SK-MEL-5 (cell line): Measurements from ENCODE around the gene TBC1D22B. TPM values are rescaled to one million over a fixed set of nuclear protein-coding genes. Genes with fewer than 3 reads are reported as not detected.

Experiments used
- DNase-seq: peaks from one replicate; pipeline ENCODE4 v3.0.0-alpha.2; 2016; ENCODE audit warnings: low read depth, low spot score
- in situ Hi-C: cut with HindIII; loops from 2 replicates; pipeline ENCODE4 v1.10.0; 2016; ENCODE audit warnings: low sequenced_read_pairs, high pct_unique_total_duplicates, low pct_unique_long_range_greater_than_20kb
- small RNA-seq, 2 experiments: library from RNA; depleted of rRNA; stranded (forward); fragments of <200 nt; gene quantifications; one replicate each; pipeline ENCODE3, GENCODE V24; 2014
- total RNA-seq: library from RNA; depleted of rRNA; stranded (reverse); fragments of >200 nt; shearing (Covaris generic); gene quantifications from 2 replicates; pipeline ENCODE4 v1.2.3, GENCODE V29; 2014; rRNA removed

TBC1D22B gene
- total RNA-seq, 1 experiment from 2014 or later: 6.5 TPM

DNA sequence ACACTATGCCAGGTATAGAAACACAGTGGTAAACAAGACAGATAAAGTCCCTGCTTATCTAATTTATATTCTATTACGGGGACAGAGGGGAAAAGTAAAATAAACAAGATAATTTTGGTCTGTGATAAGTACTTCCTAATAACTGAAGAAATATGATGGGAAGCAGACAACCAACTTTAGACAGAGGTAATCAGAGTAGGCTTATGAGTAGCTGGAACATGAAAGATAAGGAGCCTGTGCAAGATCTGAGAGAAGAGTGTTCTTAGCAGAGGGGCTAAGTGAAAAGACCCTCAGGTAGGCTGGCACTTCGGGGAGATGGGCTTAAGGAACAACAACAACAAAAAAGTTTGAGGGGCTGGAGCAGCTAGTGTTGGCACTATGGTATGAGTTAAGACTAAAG is 100.3 kb downstream of the TBC1D22B start:
- no peak for DNase-seq
- in situ Hi-C loops: no loop called here

DNA sequence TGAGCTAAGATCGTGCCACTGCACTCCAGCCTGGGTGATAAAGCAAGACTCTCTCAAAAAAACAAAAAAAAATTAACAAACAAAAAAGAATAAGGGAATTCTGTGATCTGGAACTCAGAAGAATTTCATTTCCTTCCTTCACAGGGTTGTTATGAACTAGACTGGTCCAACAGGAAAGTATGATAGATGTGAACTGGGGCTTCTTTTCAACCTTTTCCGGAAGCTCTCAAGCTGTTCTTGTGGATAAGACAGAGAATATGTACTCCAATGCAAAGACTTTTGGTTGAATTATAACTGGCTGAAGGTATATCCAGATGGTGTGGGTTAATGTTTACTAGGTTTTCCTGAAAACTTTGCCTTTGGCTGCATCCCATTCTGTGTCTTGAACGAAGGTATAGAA is 101.5 kb downstream of the TBC1D22B start:
- no peak for DNase-seq
- in situ Hi-C loops: no loop called here

DNA sequence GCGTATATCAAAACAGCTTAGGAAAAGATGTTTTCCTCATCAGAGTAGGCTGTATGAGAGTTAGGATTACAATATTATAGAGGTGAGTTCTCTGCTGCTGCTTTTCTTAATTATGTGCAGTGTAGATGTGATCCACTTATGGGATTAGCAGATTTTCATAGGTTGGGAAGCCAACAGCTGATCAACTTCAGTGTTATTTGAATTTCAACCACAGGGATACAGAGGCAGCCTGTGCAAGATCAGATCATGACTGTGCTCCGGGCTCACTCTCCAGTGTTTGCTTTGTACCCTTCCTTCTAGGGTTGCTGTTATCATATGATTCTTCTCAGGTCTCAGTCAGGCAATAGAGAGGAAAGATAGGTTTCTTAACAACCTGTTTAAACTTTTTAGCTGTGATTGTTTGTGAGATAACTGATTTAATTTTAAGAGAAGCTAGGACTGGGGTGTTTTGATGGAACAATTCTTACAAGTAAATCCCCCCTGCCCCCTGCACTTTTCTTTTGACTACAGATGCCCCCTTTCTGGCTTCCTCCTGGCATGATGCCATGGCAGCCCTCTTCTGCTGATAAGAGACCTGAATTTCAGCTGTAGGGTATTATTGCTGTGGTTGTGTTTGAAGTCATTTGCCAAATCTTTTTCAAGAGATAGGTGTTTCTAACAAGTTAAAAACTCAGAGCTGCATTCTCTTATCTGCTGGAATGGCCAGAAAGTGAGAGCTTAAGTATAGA is 104.7 kb downstream of the TBC1D22B start:
- in situ Hi-C loops: no loop called here
- DNase-seq: no peak

DNA sequence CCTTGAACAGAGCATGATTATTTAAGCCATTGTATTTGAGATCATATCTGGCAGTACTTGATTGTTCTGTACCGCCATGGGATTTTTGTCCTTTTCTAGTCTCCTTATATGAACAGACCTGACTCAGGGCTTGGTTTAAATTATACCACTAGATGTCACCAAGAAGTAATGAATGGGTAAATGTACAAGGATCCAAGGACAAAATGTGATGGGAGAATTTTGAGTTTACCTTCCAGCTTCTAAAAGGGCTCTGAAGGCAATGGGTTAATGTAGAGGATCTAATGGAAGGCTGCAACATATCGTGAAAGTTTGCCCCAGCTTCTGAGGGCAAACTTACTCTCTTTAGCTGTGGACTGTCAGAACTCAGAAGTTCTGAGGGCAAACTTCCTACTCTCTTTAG is 108.2 kb downstream of the TBC1D22B start:
- in situ Hi-C loops: no loop called here
- DNase-seq: peak; percentile 41

DNA sequence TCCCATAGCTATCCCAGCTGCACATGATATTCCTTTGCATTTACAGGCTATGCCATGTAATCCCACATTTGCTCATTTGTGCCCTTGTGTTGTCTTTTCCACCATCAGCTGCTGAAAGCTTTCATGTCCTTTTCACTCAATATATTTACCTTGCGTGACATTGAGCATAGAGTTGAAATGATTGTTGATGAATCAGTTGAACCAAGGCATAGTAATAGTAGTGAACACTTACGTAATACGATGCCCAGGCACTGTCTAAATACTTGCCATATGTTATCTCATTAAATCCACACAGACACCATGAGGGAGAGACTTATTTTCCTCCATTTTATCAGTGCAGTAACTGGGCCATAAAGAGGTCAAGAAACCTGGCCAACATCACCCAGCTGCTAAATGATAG is 109.3 kb downstream of the TBC1D22B start:
- in situ Hi-C loops: no loop called here
- DNase-seq: no peak

DNA sequence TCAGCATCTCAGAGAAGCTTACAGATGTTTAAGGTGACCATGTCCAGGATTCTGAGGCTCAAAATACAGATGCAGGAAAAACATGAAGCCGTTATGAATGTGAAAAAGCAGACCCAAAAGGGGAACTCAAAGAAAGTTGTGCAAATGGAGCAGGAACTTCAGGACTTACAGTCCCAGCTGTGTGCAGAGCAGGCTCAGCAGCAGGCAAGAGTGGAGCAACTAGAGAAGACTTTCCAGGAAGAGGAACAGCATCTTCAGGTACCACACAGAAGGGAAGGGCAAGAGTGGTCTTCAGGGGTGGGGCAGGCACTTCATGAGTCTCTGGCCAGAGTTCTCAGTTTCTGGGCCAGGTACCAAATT is 111.4 kb downstream of the TBC1D22B start:
- DNase-seq: no peak
- in situ Hi-C loops: no loop called here

DNA sequence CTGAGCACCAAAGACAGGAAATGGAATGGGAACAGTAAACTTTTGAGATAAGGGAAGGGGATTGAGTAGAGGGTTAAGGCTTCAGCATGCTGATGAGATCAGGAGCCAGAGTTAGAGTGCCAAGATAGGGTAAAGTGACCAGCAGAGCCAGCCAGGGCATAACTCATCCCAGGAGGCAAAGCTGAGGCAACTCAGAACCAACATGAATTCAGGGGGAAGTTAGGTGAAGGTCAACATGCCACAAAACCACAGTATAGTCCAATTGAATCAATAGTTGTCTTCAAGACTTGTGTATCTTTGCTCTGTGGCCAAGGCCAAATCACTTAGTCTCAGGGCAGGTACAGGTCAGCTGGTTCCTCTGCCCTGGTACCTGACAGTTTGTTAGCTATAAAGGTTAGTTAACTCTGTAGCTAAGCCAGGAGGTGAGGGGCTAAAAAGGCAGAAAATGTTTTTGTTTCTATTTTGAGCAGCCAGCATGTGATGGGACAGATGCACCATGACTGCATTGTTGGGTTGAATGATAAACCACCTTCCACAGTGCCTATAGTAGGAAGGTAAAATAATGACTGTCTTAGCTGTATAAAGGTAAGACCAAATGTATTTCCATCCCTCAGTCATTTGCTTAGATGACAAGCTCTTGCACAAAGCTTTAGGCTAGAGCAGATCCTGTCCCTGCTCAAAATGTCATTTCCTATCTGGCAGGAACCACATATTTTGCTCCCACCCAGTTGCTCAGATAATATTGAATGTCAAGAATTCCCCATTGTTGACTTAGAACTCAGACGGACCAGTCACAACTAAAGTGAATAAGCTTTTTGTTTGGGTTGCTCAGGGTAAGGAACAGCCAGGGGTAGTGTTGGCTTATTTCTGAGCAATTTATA is 112.0 kb downstream of the TBC1D22B start:
- DNase-seq: peak; percentile 73
- in situ Hi-C loops: no loop called here

DNA sequence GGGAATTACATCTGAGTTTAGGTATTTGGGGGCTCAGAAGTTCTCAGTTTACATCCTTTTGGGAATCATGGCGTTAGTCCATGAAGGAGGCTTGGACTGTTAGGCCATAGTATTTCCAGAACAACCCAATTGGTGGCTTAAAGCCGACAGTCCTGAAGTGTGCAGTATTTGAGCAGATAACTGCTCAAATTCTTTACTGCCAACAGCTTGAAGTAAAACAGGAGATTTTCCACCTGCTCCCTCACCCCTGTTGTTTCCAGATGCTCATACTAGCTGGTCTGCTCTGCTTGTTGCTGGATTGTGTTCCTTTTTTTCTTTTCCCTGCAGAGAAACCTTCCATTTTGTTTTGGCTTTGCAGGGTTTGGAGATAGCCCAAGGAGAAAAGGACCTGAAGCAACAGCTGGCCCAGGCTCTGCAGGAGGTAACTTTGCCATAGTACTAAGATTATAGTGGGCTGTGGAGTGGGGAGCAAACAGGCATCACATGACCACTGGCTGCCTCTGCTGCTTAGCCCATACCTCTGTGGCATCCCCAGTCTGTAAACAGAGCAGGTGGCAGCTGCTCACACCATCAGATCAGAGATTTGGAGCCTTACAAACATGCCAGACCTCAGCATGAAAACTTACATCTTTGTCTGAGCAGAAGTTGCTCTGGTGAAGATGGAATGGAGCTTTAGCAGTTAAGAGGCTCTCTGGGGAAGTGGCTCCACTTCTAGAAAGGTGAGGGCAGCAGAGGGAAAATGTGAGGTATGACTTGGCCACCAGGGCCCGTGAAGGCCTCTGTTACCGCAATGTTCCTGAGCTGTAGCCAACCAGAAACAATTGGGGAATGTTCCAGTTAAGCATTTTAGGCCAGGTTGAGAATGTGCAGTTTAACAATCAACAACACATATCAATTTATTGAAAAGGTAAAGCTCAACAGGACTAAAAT is 113.8 kb downstream of the TBC1D22B start:
- no peak for DNase-seq
- in situ Hi-C loops: no loop called here

DNA sequence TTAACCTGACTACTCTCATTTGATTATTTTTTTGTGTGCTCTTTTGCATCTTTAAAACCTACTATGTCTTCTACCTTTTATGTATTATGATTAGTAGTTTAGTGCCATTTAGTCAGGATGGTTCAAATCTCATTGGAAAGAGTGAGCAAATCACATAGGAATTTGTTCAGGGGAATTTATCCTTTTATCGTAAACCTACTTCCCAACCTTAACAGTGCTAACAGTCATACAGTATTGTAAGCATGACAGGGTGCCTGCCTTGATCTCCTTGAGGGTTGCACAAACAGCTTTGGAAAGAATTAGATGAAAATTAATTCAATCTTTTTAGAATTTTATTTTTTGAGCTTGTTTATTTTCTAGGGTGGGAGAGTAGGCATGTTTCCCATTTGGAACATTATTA is 114.5 kb downstream of the TBC1D22B start:
- no peak for DNase-seq
- in situ Hi-C loops: no loop called here

DNA sequence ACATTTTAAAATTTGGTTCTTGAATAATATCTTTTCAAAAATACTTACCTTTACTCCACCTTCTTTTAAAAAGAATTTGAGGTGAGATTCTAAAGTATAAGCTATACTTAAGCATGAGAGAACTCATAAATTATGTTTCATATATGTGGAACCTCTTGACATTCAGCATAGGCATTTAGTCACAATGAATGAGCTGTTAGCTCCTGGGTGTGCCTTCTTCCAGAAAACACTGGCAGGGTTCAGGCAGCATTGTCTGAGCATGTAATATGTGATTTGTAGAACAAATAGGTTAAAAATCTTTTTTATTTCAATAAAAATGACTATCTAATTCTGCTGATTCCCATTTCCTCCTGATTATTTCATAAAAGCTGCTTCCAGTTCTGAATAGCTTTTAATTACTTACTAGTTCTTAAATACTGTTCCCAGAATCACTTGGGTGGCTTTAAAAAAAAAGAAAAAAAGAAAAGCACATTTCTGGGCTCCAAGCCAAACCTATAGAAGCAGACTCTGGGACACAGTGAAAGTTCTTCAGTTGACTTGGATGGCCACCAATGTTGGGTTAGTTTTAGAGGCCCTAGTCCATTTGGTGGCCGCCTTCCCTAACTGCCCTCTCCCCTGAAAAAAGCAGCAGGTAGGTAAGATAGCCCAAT is 116.4 kb downstream of the TBC1D22B start:
- in situ Hi-C loops: no loop called here
- DNase-seq: no peak

DNA sequence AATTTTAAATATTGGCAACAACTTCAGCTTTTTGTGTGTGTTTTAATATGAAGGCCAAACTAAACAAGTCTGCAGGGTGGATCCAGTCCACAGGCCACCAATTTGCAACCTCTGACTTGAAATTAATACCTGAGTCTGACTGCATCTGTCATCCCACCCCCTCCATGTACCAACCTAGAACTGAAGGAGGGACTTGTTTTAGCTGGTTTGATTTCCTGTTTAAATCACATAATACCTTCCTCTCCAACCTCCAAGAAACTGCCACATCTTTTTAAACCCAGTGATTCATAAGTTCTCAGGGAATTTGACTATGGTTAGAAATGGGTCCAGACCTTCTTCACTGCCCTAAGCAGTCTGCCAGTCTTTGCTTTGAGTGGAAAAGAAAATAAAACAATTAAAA is 117.8 kb downstream of the TBC1D22B start:
- no peak for DNase-seq
- in situ Hi-C loops: no loop called here

DNA sequence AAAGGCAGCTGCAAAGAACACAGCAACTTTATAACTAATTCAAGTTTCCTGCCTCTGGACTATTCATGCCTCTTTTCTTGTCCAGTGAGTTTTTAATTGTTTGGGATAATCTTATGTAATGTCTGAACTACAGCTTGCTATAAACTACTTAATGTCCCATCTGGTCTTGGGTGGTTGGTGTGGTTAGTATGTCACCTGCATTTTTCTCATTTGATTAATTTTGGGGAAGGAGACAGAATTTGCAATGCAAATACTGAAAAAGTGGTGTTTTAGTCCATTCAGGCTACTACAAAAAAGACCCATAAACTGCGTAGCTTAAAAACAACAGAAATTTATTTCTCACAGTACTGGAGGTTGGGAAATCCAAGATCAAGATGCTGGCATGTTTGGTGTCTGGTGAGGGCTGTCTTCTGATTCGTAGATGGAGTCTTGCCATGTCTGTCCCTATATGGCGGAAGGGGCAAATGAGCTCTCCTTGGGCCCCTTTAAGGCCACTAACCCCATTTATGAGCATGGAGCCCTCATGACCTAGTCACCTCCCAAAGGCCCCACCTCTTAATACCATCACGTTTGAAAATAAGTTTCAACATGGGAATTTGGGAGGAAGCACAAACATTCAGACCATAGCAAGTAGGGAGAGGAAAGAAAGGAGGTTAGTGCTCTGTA is 118.6 kb downstream of the TBC1D22B start:
- no peak for DNase-seq
- in situ Hi-C loops: no loop called here

DNA sequence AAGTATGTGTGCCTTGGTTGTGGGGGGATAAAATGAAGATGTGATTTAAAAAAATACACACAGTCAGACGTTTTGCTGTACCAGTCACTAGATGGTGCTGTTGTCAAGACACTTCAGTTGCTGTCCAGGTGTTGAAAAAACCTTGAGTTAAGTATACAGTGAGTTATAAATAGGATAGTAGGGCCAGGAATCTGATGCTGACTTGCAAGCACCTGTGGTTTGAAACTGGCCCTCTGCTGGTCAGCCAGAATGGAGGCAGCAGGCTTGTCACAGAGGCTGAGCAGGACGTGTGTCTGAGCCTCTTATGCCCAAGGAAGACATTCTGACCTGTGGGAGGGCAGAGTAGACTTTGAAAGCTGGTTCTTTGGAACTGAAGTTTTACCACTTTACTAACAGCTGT is 124.0 kb downstream of the TBC1D22B start:
- in situ Hi-C loops: no loop called here
- peak; percentile 62 for DNase-seq

Small RNA genes lying within 50 kb of the gene (small RNA-seq; reads per million reads assigned to genes)
- gene AL096712.1: 0 reads per million in 2 experiments
- 0 reads per million in 2 experiments for gene RN7SL273P

Other genes with a start within 250 kb of the TBC1D22B start
- gene PIM1, start 87.6 kb upstream of the TBC1D22B start, total RNA-seq: 0.85 and 1.1 TPM in 2 replicates
- 0.11 and 0.40 TPM in 2 replicates for gene TMEM217, start 372 bp downstream of the TBC1D22B start, total RNA-seq
- 23.4 and 29.0 TPM in 2 replicates for gene RNF8, start 96.2 kb downstream of the TBC1D22B start, total RNA-seq
- gene CMTR1, start 175.4 kb downstream of the TBC1D22B start, total RNA-seq: 32.4 and 32.9 TPM in 2 replicates
- gene CCDC167, start 242.1 kb downstream of the TBC1D22B start, total RNA-seq: 31.1 and 40.7 TPM in 2 replicates